Measurements from ENCODE around the gene KCNJ5. TPM values are rescaled to one million over a fixed set of nuclear protein-coding genes. Genes with fewer than 3 reads are reported as not detected.

Gene KCNJ5
- total RNA-seq, 1 donor from 2014 or later = not detected

DNA sequence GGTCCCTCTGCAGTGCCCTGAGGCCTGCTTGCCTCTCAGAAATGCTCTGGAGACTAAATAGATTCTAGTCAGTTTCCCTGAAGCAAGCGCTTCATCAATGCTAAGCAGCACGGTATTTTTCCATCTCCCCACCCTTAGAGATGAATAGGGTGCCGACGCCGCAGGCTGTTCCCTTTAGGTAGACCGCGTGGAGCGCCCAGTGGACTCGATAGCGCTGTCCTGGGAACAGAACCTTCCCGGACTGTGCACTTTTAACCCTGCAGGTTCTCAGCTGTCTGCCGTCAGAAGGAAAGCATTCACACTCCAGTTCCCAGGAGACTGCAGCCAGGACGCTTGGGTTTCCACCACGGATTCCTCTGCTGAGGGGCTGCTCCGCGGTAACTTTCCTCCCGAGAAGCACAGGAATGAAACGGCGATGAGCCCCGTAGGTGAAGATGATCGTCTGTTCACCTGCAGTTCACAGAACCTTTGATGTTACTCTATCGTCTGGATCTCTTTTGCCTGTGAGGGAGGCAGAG is 15.0 kb upstream of the KCNJ5 start:
- Mint-ChIP-seq H3K27ac (peak overlapping the region; percentile 30), H3K4me1 (peaks cover 70% of the 10 kb centered on the region), H3K27me3 (ENCODE audit: insufficient read depth, low read depth) (peaks cover 8% of the 10 kb centered on the region), H3K4me3 (no peak overlapping the region), H3K9me3 (no peaks in the 10 kb centered on the region), H3K36me3 (no peaks in the 10 kb centered on the region)
- Histone ChIP-seq H3K4me2 (no peak overlapping the region), H3K27ac (no peak overlapping the region), H3K4me1 (peaks cover 17% of the 10 kb centered on the region), H3K79me2 (ENCODE audit: low read depth) (no peaks in the 10 kb centered on the region), H4K20me1 (ENCODE audit: low read depth) (no peaks in the 10 kb centered on the region), H3K36me3 (no peaks in the 10 kb centered on the region), H3K4me3 (no peak overlapping the region), H3K9ac (no peak overlapping the region), H3K27me3 (peaks cover 15% of the 10 kb centered on the region), H3F3A (ENCODE audit: low read depth) (peaks cover 2% of the 10 kb centered on the region), H2AFZ (replicated peaks) (no peak overlapping the region), H3K9me3 (ENCODE audit: low read depth) (no peaks in the 10 kb centered on the region)
- TF ChIP-seq EZH2phosphoT487 (IDR thresholded peaks at IDR 0.05) (no peak), EZH2 (IDR thresholded peaks at IDR 0.05) (no peak)
- TF ChIP-seq, protein P1, sequence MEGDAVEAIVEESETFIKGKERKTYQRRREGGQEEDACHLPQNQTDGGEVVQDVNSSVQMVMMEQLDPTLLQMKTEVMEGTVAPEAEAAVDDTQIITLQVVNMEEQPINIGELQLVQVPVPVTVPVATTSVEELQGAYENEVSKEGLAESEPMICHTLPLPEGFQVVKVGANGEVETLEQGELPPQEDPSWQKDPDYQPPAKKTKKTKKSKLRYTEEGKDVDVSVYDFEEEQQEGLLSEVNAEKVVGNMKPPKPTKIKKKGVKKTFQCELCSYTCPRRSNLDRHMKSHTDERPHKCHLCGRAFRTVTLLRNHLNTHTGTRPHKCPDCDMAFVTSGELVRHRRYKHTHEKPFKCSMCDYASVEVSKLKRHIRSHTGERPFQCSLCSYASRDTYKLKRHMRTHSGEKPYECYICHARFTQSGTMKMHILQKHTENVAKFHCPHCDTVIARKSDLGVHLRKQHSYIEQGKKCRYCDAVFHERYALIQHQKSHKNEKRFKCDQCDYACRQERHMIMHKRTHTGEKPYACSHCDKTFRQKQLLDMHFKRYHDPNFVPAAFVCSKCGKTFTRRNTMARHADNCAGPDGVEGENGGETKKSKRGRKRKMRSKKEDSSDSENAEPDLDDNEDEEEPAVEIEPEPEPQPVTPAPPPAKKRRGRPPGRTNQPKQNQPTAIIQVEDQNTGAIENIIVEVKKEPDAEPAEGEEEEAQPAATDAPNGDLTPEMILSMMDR (IDR thresholded peaks at IDR 0.05) = no peak
- no peak for DNase-seq (ENCODE audit: low spot score)

GRCh38 chr11:128877726-128878125 is 13.4 kb upstream of the KCNJ5 start:
- H3K9ac ChIP-seq = no peak overlapping the region
- no peaks in the 10 kb centered on the region for H3K9me3 Mint-ChIP-seq
- no peak for TF ChIP-seq EZH2 (IDR thresholded peaks at IDR 0.05)
- TF ChIP-seq EZH2phosphoT487 (IDR thresholded peaks at IDR 0.05) = no peak
- TF ChIP-seq, protein P1 (IDR thresholded peaks at IDR 0.05) = no peak
- no peaks in the 10 kb centered on the region for H3F3A ChIP-seq (ENCODE audit: low read depth)
- no peak overlapping the region for H3K4me2 ChIP-seq
- peaks cover 9% of the 10 kb centered on the region for H3K4me1 ChIP-seq
- no peaks in the 10 kb centered on the region for H3K36me3 ChIP-seq
- no peaks in the 10 kb centered on the region for H3K79me2 ChIP-seq (ENCODE audit: low read depth)
- H4K20me1 ChIP-seq (ENCODE audit: low read depth) = no peaks in the 10 kb centered on the region
- H3K9me3 ChIP-seq (ENCODE audit: low read depth) = no peaks in the 10 kb centered on the region
- no peak overlapping the region for H2AFZ ChIP-seq (replicated peaks)
- H3K27me3 Mint-ChIP-seq (ENCODE audit: insufficient read depth, low read depth) = peaks cover 6% of the 10 kb centered on the region
- no peak overlapping the region for H3K4me3 ChIP-seq
- peaks cover 18% of the 10 kb centered on the region for H3K27me3 ChIP-seq
- H3K27ac Mint-ChIP-seq = no peak overlapping the region
- no peak for DNase-seq (ENCODE audit: low spot score)
- H3K36me3 Mint-ChIP-seq = no peaks in the 10 kb centered on the region
- H3K4me1 Mint-ChIP-seq = peaks cover 57% of the 10 kb centered on the region
- H3K27ac ChIP-seq = no peak overlapping the region
- H3K4me3 Mint-ChIP-seq = no peak overlapping the region

DNA sequence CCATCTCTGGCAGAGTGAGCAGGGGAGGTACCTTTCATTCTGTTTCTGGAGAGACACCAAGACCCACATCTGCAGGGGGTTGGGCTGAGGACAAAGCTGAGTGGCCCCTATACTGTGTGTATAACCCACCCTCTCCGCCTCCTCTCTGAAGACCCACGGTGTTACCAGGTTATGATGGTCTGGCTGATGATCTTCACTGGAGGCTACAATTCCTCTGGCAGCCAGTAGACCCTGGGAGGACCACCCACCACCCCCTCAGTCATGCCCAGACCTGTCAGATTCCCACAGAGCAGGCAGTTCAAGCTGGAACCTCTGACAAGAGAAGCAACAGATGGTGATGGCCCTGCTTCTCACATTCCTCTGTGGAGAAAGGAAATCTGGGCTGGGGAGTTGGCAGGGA is 12.7 kb upstream of the KCNJ5 start:
- H3K9me3 ChIP-seq (ENCODE audit: low read depth) = no peaks in the 10 kb centered on the region
- H3K4me1 ChIP-seq = peaks cover 9% of the 10 kb centered on the region
- Mint-ChIP-seq H3K4me3 (no peak overlapping the region), H3K27ac (no peak overlapping the region), H3K27me3 (ENCODE audit: insufficient read depth, low read depth) (peaks cover 3% of the 10 kb centered on the region), H3K9me3 (no peaks in the 10 kb centered on the region), H3K36me3 (no peaks in the 10 kb centered on the region), H3K4me1 (peaks cover 50% of the 10 kb centered on the region)
- no peak overlapping the region for H3K4me3 ChIP-seq
- H3K4me2 ChIP-seq = no peak overlapping the region
- no peak overlapping the region for H3K9ac ChIP-seq
- no peak overlapping the region for H3K27ac ChIP-seq
- no peak for DNase-seq (ENCODE audit: low spot score)
- no peaks in the 10 kb centered on the region for H3F3A ChIP-seq (ENCODE audit: low read depth)
- H2AFZ ChIP-seq (replicated peaks) = no peak overlapping the region
- H3K79me2 ChIP-seq (ENCODE audit: low read depth) = no peaks in the 10 kb centered on the region
- TF ChIP-seq, protein P1 (IDR thresholded peaks at IDR 0.05) = no peak
- TF ChIP-seq EZH2phosphoT487 (IDR thresholded peaks at IDR 0.05) = no peak
- TF ChIP-seq EZH2 (IDR thresholded peaks at IDR 0.05) = no peak
- no peaks in the 10 kb centered on the region for H4K20me1 ChIP-seq (ENCODE audit: low read depth)
- no peaks in the 10 kb centered on the region for H3K36me3 ChIP-seq
- peaks cover 21% of the 10 kb centered on the region for H3K27me3 ChIP-seq
